ENCODE measurements around the gene NEK1. TPM values are rescaled to one million over a fixed set of nuclear protein-coding genes. Genes with fewer than 3 reads are reported as not detected.

Gene NEK1
- total and polyA plus RNA-seq, 2 of the 13 experiments (the other 11 are each of a cell fraction or from before 2014, with no cell fraction given) = 2.9 to 5.4 TPM

- TF ChIP-seq, protein P1, sequence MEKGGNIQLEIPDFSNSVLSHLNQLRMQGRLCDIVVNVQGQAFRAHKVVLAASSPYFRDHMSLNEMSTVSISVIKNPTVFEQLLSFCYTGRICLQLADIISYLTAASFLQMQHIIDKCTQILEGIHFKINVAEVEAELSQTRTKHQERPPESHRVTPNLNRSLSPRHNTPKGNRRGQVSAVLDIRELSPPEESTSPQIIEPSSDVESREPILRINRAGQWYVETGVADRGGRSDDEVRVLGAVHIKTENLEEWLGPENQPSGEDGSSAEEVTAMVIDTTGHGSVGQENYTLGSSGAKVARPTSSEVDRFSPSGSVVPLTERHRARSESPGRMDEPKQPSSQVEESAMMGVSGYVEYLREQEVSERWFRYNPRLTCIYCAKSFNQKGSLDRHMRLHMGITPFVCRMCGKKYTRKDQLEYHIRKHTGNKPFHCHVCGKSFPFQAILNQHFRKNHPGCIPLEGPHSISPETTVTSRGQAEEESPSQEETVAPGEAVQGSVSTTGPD (CRISPR knock-in tag; IDR thresholded peaks at IDR 0.05) = no peak
- TF ChIP-seq ZNF264 (CRISPR knock-in tag; IDR thresholded peaks at IDR 0.05) (no peak), ARID2 (CRISPR knock-in tag; IDR thresholded peaks at IDR 0.05; ENCODE audit: borderline replicate concordance) (no peak), ZKSCAN8 (CRISPR knock-in tag; IDR thresholded peaks at IDR 0.05; ENCODE audit: borderline replicate concordance) (no peak), ZNF576 (CRISPR knock-in tag; IDR thresholded peaks at IDR 0.05) (no peak), ZNF441 (CRISPR knock-in tag; IDR thresholded peaks at IDR 0.05; ENCODE audit: borderline replicate concordance) (no peak), ZNF841 (CRISPR knock-in tag; IDR thresholded peaks at IDR 0.05; ENCODE audit: borderline replicate concordance) (no peak), NFE2L1 (CRISPR knock-in tag; IDR thresholded peaks at IDR 0.05; ENCODE audit: borderline replicate concordance) (no peak), GFI1 (CRISPR knock-in tag; IDR thresholded peaks at IDR 0.05; ENCODE audit: borderline replicate concordance) (peak; percentile 34; the same call in 1 of the 2 replicates), ZSCAN22 (CRISPR knock-in tag; IDR thresholded peaks at IDR 0.05) (no peak), ZNF552 (CRISPR knock-in tag; IDR thresholded peaks at IDR 0.05; ENCODE audit: borderline replicate concordance) (no peak), ZNF232 (CRISPR knock-in tag; IDR thresholded peaks at IDR 0.05; ENCODE audit: borderline replicate concordance) (no peak), HNRNPUL1 (IDR thresholded peaks at IDR 0.05; ENCODE audit: low read depth, low read length) (no peak), MAFK (conservative IDR thresholded peaks at IDR 0.05 in 1 of 2, IDR thresholded peaks at IDR 0.05 in 1 of 2; ENCODE audit: low read length in 2 of 2) (no peak), ZNF354B (CRISPR knock-in tag; IDR thresholded peaks at IDR 0.05) (no peak), THAP11 (CRISPR knock-in tag; IDR thresholded peaks at IDR 0.05) (peak; percentile 73), ZNF558 (CRISPR knock-in tag; IDR thresholded peaks at IDR 0.05; ENCODE audit: borderline replicate concordance) (no peak), GMEB1 (CRISPR knock-in tag; IDR thresholded peaks at IDR 0.05; ENCODE audit: borderline replicate concordance) (peak; percentile 97)
- TF ChIP-seq, protein P2, sequence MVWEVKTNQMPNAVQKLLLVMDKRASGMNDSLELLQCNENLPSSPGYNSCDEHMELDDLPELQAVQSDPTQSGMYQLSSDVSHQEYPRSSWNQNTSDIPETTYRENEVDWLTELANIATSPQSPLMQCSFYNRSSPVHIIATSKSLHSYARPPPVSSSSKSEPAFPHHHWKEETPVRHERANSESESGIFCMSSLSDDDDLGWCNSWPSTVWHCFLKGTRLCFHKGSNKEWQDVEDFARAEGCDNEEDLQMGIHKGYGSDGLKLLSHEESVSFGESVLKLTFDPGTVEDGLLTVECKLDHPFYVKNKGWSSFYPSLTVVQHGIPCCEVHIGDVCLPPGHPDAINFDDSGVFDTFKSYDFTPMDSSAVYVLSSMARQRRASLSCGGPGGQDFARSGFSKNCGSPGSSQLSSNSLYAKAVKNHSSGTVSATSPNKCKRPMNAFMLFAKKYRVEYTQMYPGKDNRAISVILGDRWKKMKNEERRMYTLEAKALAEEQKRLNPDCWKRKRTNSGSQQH (CRISPR knock-in tag; IDR thresholded peaks at IDR 0.05; ENCODE audit: low read depth) = no peak
- TF ChIP-seq, protein P3, sequence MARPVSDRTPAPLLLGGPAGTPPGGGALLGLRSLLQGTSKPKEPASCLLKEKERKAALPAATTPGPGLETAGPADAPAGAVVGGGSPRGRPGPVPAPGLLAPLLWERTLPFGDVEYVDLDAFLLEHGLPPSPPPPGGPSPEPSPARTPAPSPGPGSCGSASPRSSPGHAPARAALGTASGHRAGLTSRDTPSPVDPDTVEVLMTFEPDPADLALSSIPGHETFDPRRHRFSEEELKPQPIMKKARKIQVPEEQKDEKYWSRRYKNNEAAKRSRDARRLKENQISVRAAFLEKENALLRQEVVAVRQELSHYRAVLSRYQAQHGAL (CRISPR knock-in tag; IDR thresholded peaks at IDR 0.05; ENCODE audit: not compliant biosample characterization) = no peak
- TF ChIP-seq, protein P4, sequence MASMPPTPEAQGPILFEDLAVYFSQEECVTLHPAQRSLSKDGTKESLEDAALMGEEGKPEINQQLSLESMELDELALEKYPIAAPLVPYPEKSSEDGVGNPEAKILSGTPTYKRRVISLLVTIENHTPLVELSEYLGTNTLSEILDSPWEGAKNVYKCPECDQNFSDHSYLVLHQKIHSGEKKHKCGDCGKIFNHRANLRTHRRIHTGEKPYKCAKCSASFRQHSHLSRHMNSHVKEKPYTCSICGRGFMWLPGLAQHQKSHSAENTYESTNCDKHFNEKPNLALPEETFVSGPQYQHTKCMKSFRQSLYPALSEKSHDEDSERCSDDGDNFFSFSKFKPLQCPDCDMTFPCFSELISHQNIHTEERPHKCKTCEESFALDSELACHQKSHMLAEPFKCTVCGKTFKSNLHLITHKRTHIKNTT (CRISPR knock-in tag; IDR thresholded peaks at IDR 0.05) = no peak
Measured at GRCh38 chr4:169611991-169612870, at the start of gene NEK1 (continued).

All from HepG2 (cell line).